IPS-11a (cell line): Measurements from ENCODE around the gene ETDA.
A peak's percentile ranks its signal among the peaks of the same experiment; 100 is the strongest.
"Not testable (repeated sequence)": the region's sequence is repeated elsewhere in the genome, so short reads cannot be mapped to it uniquely, and the experiment has no call there.

Experiments used
- H3K4me3 ChIP-seq: one replicate; pipeline ENCODE4 v1.5.1; 2013; ENCODE audit warnings: low read depth, low read length, control low read depth

Gene ETDA

GRCh38 chrX:135252011-135252518, at the start of gene ETDA:
Gene ETDA (plus strand): TSS chrX:135252061. CDS start chrX:135253277, 1,216 bp downstream.
- H3K4me3 ChIP-seq, result not testable (repeated sequence)

- H3K4me3 ChIP-seq, result not testable (repeated sequence)
These were observed 45.4 kb upstream of the ETDA start for GRCh38 chrX:135206427-135206826.

- no peak overlapping the region for H3K4me3 ChIP-seq
These were observed 38.5 kb upstream of the ETDA start for GRCh38 chrX:135213200-135213844.

GRCh38 chrX:135245989-135246388, 5.9 kb upstream of the ETDA start:
- not testable (repeated sequence) for H3K4me3 ChIP-seq

DNA sequence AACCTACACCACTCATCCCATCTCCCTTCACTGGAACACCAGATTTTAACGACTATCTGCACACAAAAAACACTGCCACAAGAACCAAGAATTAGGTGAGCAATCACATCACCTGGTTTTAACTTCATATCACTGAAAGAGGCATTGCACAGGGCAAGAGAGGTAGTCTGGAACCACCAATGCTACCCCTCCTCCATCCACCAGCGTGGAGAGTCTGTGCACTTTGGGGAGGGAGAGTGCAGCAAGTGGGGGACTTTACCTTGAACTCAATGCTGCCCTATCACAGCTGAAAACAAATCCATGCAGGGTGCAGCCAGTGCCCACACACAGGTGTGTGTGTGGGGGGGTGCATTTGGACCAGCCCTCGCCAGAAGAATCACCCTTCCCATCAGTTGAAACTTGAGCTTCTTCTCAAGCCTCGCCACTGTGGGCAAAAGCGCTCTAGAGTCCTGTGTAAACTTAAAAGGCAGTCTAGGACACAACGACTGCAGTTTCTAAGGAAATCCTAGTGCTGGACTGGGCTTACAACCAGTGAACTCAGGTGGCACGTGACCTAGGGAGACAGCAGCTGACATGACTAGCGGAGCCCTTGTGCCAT, 4.3 kb downstream of the ETDA start:
- not testable (repeated sequence) for H3K4me3 ChIP-seq

DNA sequence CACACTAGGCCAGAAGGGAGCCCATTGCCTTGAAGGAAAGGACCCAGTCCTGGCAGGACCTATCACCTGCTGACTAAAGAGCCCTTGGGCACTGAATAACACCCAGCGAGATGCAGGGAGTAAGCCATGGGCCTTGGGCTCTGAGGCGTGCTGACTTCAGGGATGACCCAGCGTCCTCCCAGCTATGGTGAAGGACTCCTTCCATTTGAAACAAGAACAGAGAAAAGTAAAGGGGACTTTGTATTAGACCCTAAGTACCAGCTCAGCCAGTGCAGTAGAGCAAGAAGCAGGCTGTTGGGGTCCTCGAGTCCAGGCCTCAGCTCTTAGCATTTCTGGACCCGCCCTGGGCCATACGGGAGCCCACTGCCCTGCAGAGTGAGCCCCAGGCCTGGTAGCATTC, 5.1 kb downstream of the ETDA start:
- H3K4me3 ChIP-seq, result no peak overlapping the region

DNA sequence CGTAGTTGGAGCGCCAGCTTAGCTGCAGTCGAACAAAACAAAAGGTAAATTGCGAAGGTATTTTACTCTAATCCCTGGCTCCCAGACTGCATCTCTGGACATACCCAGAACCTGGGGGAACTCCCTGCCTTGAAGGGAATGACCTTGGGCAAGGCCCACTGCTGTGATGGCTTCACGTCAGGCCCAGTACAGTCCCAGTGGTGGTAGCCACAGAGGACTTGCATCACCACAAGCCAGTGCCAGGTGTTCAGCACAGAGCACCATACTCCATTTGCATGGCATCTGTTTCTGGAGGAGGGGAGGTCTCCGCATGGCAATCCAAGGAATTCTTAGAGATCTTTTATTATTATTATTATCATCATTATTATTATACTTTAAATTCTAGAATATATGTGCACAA, 5.6 kb downstream of the ETDA start:
- no peak overlapping the region for H3K4me3 ChIP-seq

GRCh38 chrX:135260976-135261375, 9.1 kb downstream of the ETDA start:
- not testable (repeated sequence) for H3K4me3 ChIP-seq

DNA sequence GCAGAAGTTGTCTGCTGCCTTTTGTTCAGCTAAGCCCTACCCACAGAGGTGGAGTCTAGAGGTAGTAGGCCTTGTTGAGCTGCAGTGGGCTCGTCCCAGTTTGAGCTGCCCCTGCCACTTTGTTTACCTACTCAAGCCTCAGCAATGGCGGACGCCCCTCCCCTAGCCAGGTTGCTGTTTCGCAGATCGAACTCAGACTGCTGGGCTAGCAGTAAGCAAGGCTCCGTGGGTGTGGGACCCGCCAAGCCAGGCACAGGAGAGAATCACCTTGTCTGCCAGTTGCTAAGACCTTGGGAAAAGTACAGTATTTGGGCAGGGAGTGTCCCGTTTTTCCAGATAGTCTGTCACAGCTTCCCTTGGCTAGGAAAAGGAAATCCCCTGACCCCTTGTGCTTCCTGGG, 11.5 kb downstream of the ETDA start:
- not testable (repeated sequence) for H3K4me3 ChIP-seq

DNA sequence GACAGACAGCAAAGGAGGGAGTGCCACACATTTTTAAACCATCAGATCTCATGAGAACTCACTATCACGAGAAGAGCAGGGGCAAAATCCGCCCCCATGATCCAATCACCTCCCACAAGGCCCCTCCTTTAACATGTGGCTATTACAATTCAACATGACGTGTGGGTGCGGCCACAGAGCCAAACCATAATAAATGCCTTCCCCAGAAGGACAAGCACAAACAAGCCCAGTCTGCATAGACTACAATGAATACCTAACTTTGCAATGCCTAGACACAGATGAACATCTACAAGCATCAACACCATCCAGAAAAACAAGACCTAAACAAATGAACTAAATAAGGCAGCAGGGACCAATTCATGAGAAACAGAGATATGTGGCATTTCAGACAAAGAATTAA, 12.3 kb downstream of the ETDA start:
- no peak overlapping the region for H3K4me3 ChIP-seq

- no peak overlapping the region for H3K4me3 ChIP-seq
These were observed 21.3 kb downstream of the ETDA start for GRCh38 chrX:135273162-135273561.

- H3K4me3 ChIP-seq, result no peak overlapping the region
These were observed 24.1 kb downstream of the ETDA start for GRCh38 chrX:135275973-135276372.

GRCh38 chrX:135287266-135287823, 35.5 kb downstream of the ETDA start:
- no peak overlapping the region for H3K4me3 ChIP-seq

GRCh38 chrX:135295238-135295943, 43.5 kb downstream of the ETDA start:
- H3K4me3 ChIP-seq, result peak overlapping the region; percentile 18

DNA sequence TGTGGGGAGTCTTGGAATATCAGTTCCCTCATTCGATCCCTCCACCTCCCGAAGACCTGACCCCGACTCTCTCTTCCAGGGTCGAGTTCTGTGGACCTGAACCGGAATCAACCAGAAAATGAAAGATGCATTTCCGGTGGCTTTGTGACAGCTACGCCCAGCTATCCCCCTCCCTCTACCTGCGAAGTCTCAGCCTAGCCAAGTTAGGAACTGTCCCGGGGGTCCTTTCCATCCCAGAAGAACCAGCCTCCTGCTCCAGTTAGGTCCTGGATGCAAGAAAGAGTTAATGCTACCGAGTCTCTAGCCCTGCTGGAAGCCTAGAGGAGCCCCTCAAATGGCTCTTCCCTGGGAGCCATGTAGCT, 44.1 kb downstream of the ETDA start:
- peak overlapping the region; percentile 18 for H3K4me3 ChIP-seq

GRCh38 chrX:135302269-135302873, 50.5 kb downstream of the ETDA start:
- H3K4me3 ChIP-seq, result no peak overlapping the region
